Left colon (tissue), 2 donors: ENCODE results near the gene CUEDC2. TPM values are rescaled to one million over a fixed set of nuclear protein-coding genes. Genes with fewer than 3 reads are reported as not detected.

Experiments
- ATAC-seq: fragments of 200-7000 bp; cut with Tn5 transposase; one replicate; pipeline ENCODE4 v1.9.1; 2020; ENCODE audit warnings: mild to moderate bottlenecking, moderate library complexity
- DNase-seq, 2 donors: peaks; one replicate each; pipeline ENCODE4 v3.0.0-alpha.2; 2020
- intact Hi-C, 2 donors: fragments of 100-400 bp; cut with DNase I in 1 of 2; cut with micrococcal nuclease in 1 of 2; formaldehyde crosslinking; loops; one replicate each; pipeline versions ENCODE4 v1.11.2 to v1.14.0; 2022; cut with DNase I, micrococcal nuclease
- microRNA-seq, 2 donors: library from miRNA; unstranded; fragments of <30 nt; microRNA quantifications; one replicate each; pipeline versions ENCODE4 v1.1.0 to v1.2.0, GENCODE V29; 2020
- total RNA-seq, 2 donors: library from RNA; stranded (reverse); fragmentation: NEBNext Ultra II Directional; extraction: Animal tissue kit (Norgen Biotek cat#: 25700); gene quantifications; one replicate each; pipeline ENCODE4 v1.2.1, GENCODE V29; 2021
- donor health status: DM: no; HTN: no; CAD: no.
- donor health status: DM: yes; HTN: yes; CAD: no.

CUEDC2 gene
- total RNA-seq, 2 donors from 2014 or later, result 25.4 to 27.8 TPM

- no peak for ATAC-seq
- intact Hi-C loops, result loop anchor here in 1 of 2 donors (5.0 kb wide), 1 partner anchor 192 kb away; no protein-coding TSS in a partner anchor
Observed at GRCh38 chr10:102389894-102390293, 42.5 kb downstream of the CUEDC2 start.

GRCh38 chr10:102384606-102385429, 47.6 kb downstream of the CUEDC2 start:
- intact Hi-C loops, result no loop called here
- ATAC-seq (peak; percentile 48), DNase-seq (no peak)

More at GRCh38 chr10:102389894-102390293, 42.5 kb downstream of the CUEDC2 start:
- DNase-seq, result no peak

- ATAC-seq (no peak), DNase-seq (no peak)
- intact Hi-C loops, result no loop called here
Observed at GRCh38 chr10:102384053-102384452, 48.3 kb downstream of the CUEDC2 start.

GRCh38 chr10:102382871-102383270, 49.5 kb downstream of the CUEDC2 start:
- no peak for DNase-seq
- intact Hi-C loops, result no loop called here
- ATAC-seq, result peak; percentile 11

- DNase-seq (no peak), ATAC-seq (no peak)
- intact Hi-C loops, result no loop called here
Observed at GRCh38 chr10:102381983-102382382, 50.4 kb downstream of the CUEDC2 start.

GRCh38 chr10:102379383-102379782, 53.0 kb downstream of the CUEDC2 start:
- intact Hi-C loops, result no loop called here
- no peak for ATAC-seq
- no peak for DNase-seq

GRCh38 chr10:102376901-102377300, 55.5 kb downstream of the CUEDC2 start:
- intact Hi-C loops, result no loop called here
- no peak for ATAC-seq
- no peak for DNase-seq

- no peak for ATAC-seq
- intact Hi-C loops, result no loop called here
- DNase-seq, result no peak
Observed at GRCh38 chr10:102375867-102376266, 56.5 kb downstream of the CUEDC2 start.

GRCh38 chr10:102375250-102375649, 57.1 kb downstream of the CUEDC2 start:
- ATAC-seq (no peak), DNase-seq (no peak)
- intact Hi-C loops, result no loop called here

Small RNA genes within 50 kb of the gene (microRNA-seq; reads per million reads assigned to microRNA genes)
- 3,365 to 3,432 reads per million in 2 donors for gene MIR146B

Other genes with a start within 250 kb of the CUEDC2 start
- gene ELOVL3, start 206.3 kb downstream of the CUEDC2 start, total RNA-seq, result not detected
- not detected for gene PITX3, start 191.1 kb downstream of the CUEDC2 start, total RNA-seq
- 10 to 100 TPM; 52.3 to 64.3 TPM for gene GBF1, start 187.0 kb downstream of the CUEDC2 start, total RNA-seq
- gene NFKB2, start 36.9 kb downstream of the CUEDC2 start, total RNA-seq, result 10 to 100 TPM; 17.0 to 37.6 TPM
- 10 to 100 TPM in 1 of 2 donors, 1 to 10 TPM in 1; 4.1 to 26.1 TPM for gene PSD, start 13.8 kb downstream of the CUEDC2 start, total RNA-seq
- 10 to 100 TPM; 22.5 to 27.8 TPM for gene FBXL15, start 11.7 kb downstream of the CUEDC2 start, total RNA-seq
- 1 to 10 TPM; 2.1 to 2.2 TPM for gene C10orf95, start 19.0 kb upstream of the CUEDC2 start, total RNA-seq
- gene ACTR1A, start 70.1 kb upstream of the CUEDC2 start, total RNA-seq, result 10 to 100 TPM; 78.8 to 79.6 TPM
- gene SUFU, start 71.4 kb upstream of the CUEDC2 start, total RNA-seq, result 1 to 10 TPM; 8.0 to 9.3 TPM
- gene TRIM8, start 211.9 kb upstream of the CUEDC2 start, total RNA-seq, result 10 to 100 TPM; 58.4 to 64.0 TPM